H4 (cell line): ENCODE measurements around the gene OGDH. TPM values are rescaled to one million over a fixed set of nuclear protein-coding genes. Genes with fewer than 3 reads are reported as not detected.
"Not testable (repeated sequence)": the region's sequence is repeated elsewhere in the genome, so short reads cannot be mapped to it uniquely, and the experiment has no call there.

Experiments used
- DNase-seq: peaks from one replicate; pipeline ENCODE4 v3.0.0-alpha.2; 2015; ENCODE audit warnings: low spot score
- total RNA-seq: library from RNA; depleted of rRNA; stranded (reverse); fragments of >200 nt; shearing (Covaris generic); gene quantifications from 2 replicates; pipeline ENCODE4 v1.2.3, GENCODE V29; 2014

OGDH gene
- total RNA-seq, 1 experiment from 2014 or later: 93.7 TPM

DNA sequence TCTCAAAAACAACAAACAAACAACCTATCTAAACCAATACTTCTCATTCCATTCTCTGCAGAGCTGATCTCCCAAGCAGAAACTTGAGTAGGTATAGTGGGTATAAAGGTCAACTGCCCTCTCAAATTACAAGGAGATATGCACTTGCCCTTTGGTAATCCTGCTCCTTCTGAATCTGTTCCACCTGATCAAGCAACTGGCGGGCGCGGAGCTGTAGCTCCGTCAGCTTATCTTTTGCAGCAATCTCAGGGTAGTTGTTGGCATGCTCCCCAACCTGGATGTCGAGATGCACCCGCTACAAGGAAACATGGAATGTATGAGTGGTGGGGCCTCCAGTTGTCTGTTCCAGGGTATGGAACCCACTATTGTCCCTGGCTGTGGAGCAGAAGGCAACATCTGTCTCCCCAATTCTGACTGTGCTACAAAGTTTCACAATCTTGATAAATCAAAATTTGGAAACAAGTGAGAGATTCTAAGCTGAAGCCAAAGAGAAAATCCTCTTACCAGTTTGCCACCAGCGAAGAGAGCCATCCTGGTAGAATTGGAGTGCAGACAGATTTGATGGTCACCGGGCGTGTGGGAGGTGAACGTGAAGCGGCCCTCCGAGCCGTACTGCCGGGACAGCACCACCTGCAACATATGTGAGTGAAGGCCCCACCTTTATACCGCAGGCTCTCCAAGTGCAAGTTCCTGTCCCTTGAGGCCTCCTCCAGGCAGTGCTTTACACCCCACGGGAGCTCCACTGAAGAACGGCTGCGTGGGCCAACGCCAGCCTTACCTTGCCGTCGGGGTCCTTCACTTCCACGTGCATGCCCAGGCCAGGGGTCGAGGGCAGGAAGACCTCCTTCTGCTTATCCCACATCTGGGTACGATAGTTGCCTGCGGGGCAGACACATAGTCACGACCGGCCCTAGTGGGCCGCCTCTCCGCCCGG is 25.2 kb upstream of the OGDH start:
- no peak for DNase-seq

DNA sequence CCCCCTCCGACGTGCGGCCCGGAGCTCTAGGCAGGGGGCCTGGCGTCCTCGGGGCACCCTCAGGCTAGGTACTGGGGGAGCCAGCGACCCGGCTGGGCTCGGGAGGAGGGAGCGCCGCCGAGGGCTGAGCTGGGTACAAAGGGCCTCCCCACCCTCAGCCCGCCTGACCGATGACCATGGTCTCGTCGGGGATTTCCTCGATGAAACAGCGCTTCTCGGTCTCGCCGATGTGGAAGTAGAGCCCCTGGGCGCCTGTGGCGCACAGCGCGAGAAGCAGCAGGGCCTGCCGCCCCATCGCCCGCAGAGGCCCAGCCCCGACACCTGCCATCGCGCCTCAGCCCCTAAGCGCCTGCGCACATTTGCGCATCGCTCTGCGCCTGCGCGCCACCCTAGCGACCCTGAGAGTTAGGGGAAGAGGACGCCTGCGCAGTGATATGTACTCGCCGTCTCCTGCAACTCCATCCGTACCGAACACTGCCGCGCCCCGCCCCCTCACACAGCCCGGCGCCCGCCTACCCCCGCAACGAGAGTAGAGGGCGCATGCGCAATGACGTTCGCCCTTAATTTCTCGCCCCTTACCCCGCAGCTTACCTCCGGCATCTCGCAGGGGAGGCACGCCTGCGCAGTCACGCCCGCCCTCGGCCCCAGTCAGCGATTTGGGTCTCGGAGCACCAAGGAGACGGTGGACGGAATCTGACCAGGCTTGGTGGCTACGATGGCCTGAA is 24.4 kb upstream of the OGDH start, which contains the start of gene TMED4:
Gene TMED4, minus strand, starts transcription at position 353 of the 725 bp plus-strand sequence. Its CDS starts 25 bp downstream, at position 328.
- DNase-seq: peak; percentile 100

DNA sequence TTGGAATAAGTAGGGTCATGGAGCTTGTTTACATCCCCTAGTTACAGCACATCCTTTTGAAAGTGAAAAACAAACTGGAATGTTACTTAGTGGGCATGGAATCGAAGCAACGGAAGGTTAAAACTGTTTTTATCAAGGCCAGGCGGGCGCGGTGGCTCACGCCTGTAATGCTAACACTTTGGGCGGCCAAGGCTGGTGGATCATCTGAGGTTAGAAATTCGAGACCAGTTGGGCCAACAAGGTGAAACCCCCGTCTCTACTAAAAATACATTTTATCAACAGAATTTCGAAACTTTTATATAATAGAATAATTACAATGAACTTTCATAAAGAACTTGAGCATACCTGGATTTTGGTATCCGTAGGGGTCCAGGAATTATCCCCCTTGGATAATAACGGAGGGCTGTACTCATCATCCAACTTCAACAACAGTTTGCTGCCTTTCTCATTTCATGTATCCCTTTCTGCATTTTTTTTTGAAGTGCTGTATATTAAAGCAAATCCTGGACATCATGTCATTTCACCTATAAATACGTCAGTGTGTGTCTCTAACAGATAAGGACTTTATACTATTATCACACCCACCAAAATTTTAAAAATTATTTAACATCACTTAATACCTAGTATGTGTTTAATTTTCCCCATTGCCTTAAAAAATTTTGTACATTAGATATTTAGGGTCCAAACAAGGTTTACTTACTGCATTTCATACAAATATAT is 23.1 kb upstream of the OGDH start:
- no peak for DNase-seq

DNA sequence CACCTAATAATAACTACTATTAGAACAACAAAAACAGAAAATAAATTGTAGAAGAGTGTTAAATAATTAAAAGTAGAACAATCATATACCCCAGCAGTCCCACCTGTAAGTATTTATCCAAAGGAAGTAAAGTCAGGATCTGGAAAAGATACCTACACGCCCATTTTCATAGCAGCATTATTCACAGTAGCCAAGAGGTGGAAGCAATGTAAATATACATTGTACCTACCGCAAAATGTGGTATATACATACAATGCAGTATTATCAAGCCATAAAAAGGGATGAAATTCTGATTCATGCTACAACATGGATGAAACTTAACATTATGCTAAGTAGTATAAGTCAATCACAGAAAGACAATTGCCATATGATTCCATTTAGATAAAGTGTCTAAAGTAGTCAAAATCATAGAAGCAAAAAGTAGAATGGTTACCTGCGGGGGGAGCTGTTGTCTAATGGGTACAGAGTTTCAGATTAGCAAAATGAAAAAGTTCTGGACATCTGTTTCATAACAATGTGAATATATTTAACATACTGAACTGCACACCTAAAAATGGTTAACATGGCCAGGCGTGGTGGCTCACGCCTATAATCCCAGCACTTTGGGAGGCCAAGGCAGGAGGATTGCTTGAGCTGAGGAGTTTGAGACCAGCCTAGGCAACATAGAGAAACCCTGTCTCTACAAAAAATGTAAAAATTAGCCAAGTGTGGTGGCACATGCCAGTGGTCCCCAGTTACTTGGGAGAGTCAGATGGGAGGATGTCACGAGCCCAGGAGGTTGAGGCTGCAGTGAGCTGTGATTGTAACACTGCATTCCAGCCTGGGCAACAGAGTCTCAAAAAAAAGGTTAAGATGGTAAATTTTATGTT is 18.4 kb upstream of the OGDH start:
- DNase-seq: peak; percentile 69

DNA sequence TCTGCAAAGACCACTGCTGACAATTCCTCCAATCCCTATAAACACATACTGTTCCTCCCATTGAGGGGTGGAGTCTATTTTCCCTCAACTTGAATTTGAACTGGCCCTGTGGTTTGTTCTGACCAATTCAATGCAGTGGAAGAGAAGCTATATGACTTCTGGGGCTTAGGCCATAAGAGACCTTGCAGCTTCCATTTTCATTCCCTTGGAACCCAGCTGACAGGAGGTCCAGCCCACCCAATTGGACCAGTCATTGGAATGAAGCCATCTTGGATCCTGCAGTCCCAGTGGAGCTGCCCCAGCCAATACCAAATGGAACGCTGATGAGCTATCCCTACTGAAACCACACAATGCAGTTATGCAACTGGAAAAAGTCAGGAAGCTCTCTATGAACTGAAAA is 15.5 kb upstream of the OGDH start:
- DNase-seq: no peak

DNA sequence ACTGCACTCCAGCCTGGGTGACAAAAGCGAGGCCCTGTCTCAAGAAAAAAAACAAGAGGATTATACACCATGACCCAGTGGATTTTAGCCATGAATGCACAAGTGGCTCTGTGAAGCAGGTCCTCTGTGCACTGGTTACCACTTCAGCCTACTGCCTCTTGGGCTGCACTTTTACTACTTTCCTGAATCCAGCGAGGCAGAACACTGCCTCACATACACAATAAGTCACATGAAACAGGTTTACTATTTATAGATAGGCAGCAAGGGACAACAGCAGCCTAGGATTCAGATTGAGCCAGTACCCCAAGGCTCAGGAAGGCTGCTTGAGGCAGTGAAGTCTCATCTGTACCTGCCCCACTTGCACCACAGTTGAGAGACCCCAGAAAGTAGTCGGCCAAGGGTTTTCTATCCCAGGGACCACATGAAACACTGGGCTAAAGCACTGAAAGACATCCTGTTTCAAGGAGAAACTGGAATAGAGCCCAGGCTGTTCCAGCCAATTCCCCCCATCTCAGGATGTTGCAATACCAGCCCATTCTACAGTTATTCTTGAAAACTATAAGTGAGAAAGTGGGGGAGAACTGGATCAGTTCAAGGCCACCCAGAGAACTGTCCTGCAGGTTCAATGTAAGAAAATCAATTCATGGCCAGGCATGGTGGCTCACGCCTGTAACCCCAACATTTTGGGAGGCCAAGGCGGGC is 10.3 kb upstream of the OGDH start:
- DNase-seq: no peak

DNA sequence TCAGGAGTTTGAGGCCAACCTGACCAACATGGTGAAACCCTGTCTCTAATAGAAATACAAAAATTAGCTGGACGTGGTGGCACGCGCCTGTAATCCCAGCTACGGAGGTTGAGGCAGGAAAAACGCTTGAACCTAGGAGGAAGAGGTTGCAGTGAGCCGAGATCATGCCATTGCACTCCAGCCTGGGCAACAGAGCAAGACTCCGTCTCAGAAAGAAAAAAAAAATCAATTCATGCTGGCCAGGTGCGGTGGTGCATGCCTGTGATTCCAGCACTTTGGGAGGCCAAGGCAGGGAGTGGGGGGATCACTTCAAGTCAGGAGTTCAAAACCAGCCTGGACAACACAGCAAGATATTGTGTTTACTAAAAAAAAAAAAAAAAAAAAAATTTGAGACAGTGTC is 9.2 kb upstream of the OGDH start:
- not testable (repeated sequence) for DNase-seq

DNA sequence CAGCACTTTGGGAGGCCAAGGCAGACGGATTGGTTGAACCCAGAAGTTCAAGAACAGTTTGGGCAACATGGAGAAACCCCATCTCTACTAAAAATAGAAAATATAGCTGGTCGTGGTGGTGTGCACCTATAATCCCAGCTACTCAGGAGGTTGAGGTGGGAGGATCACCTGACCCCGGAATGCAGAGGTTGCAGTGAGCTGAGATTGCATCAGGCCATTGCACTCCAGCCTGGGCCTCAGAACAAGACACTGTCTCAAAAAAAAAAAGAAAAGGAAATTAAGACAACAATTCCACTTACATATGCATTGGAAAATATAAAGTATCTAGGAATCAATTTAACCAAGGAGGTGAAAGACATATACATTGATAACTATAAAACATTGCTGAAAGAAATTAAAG is 7.2 kb upstream of the OGDH start:
- no peak for DNase-seq

DNA sequence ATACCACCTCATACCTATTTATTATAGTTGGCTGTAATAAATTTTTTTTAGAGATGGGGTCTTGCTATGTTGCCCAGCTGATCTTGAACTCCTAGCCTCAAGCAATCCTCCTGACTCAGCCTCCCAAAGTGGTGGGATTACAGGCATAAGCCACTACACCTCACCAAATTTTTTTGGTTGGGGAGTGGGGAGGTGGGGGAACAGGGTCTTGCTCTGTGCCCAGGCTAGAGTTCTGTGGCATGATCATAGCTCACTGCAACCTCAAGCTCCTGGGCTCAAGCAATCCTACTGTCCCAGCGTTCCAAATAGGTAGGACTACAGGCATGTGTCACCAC is 3.9 kb upstream of the OGDH start:
- no peak for DNase-seq

DNA sequence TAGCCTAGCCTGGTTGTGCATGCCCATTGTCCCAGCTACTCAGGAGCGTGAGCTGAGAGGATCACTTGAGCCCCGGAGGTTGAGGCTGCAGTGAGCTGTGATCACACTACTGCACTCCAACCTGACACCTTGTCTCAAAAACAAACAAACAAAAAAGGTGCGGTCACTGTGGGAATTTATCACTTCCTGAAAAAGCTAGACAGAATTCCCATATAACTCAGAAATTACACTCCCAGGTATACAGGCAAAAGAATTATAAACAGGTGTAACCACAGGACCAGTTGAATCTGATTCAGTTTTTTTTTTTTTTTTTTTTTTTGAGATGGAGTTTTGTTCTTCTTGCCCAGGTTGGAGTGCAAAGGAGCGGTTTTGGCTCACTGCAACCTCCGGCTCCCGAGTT is 3.2 kb upstream of the OGDH start:
- no peak for DNase-seq

DNA sequence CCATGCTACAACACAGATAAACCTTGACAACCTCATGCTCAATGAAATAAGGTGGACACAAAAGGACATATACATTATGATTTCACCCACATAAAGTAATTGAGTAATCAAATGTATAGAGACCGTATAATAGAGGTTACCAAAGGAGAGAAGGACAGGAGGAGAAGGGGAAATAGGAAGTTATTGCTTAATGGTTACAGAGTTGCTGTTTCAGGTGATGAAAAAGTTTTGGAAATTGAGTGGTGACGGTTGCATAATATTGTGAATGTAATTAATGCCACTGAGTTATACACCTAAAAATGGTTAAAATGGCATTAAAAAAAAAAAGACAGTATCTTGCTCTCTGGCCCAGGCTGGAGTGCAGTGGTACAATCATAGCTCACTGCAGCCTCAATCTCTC is 1.5 kb upstream of the OGDH start:
- DNase-seq: no peak

DNA sequence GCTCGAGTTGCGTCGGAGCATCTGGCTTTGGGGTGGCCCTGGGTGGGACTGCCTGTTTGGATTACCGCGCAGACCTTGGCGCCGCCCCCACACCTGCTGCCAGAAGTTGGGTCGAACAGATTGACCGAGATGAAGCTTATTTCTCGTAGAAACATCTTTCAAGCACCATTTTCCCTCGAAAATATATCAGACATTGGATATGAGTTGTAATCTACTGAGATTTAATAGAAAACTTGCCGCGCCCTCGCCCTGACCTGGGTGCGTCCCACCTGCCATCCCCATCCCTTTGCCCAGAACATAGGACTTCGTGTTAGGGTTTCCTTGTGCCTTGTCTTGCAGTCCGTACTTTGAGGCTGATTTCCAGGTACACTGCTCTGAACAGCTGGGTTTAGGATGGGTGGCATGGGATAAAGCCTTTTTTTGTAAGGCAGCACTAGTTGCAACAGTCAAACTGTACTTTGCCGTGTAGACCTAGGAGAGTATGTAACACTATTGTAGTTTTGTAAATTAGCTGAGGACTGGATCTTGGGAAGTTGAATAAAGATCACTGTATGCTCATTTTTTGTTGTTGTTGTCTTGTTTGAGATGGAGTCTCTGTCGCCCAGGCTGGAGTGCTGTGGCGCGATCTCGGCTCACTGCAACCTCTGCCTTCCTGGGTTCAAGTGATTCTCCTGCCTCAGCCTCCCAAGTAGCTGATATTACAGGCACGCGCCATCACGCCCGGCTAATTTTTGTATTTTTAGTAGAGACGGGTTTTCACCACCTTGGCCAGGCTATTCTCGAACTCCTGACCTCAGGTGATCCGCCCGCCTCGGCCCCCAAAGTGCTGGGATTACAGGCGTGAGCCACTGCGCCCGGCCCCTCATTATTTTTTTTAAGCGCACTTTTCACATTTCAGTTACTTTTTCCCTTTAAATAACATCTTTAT is 978 bp downstream of the OGDH start:
- no peak for DNase-seq

DNA sequence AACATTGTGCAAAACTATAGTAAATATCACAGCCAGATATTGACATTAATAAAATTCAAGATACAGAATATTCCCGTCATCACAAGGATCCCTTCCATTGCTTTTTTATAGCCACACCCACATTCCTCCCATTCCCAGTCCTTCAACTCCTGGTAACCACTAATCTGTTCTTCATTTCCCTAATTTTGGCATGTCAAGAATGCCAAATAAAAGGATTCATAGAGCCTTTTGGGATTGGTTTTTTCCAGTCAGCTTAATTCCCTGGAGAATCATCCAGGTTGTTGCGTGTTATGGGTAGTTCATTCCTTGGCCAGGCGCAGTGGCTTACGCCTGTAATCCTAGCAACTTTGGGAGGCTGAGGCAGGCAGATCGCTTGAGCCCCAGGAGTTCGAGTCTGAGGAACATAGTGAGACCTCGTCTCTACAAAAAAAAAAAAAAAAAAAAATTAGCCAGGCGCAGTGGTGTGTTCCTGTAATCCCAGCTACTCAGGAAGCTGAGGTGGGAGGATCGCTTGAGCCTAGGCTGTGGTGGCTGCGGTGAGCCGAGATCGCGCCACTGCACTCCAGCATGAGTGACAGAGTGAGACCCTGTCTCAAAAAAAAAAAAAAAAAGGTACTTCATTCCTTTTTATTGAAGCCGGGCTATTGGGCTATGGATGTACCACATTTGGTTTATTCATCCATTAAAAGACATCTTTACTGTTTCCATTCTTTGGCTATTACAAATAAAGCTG is 2.7 kb downstream of the OGDH start:
- DNase-seq: no peak

DNA sequence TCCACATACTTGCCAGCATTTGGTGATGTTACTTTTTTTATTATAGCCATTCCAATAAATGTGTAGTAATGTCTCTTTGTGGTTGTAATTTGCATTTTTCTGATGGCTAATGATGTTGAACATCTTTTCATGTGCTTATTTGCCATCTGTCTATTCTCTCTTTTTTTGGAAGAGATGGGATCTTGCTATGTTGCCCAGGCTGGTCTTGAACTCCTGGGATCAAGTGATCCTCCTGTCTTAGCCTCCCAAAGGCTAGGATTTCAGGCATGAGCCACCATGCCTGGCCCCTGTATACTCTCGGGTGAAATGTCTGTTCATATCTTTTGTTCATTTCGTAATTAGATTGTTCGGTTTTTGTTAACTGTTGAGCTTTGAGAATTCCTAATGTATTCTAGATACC is 3.4 kb downstream of the OGDH start:
- DNase-seq: no peak

DNA sequence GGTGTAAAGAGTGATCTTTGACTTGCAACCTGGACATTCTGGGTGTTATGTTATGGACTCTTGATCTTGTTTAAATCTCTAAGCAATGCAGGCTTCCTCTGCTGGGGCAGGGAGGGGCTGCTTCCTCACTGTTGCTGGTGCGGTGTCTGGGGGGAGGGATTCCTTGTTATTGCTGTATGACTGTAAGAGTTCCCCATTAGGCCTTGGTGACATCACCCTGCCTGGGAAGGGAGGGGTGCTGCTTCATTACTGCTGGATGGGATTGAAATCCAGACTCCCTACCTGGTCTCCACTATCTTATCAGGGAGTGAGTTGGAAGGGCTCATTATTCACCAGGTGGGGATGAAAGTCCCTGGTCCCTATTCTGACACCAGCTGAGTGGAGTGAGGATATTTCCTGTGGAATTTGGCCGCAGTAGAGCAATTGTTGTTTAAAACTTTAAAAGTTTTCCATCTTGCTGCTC is 8.8 kb downstream of the OGDH start:
- DNase-seq: no peak

DNA sequence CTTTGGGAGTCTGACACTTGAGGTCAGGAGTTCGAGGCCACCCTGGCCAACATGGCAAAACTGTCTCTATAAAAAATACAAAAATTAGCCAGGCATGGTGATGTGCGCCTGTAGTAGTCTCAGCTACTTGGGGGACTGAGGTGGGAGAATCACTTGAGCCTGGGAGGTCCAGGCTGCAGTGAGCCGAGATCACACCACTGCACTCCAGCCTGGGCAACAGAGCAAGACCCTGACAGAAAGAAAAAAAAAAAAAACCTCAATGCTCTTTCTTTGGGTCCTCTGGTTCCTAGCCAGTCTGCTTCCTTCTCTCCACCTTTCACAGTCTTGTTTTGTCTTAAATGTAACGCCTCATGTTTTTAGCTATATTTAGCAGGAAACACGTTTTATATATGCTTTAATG is 9.4 kb downstream of the OGDH start:
- DNase-seq: no peak

DNA sequence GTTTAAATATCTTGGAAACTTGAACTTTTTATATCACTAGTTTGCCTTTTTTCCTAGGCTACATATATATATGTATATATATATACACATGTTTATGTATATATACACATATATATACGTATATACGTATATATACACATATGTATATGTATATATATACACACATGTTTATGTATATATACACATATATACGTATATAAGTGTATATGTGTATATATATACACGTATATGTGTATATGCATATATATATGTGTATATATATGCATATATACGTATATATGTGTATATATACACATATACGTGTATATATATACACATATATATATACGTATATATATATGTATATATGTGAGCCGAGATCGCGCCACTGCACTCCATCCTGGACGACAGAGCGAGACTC is 10.1 kb downstream of the OGDH start:
- DNase-seq: no peak

DNA sequence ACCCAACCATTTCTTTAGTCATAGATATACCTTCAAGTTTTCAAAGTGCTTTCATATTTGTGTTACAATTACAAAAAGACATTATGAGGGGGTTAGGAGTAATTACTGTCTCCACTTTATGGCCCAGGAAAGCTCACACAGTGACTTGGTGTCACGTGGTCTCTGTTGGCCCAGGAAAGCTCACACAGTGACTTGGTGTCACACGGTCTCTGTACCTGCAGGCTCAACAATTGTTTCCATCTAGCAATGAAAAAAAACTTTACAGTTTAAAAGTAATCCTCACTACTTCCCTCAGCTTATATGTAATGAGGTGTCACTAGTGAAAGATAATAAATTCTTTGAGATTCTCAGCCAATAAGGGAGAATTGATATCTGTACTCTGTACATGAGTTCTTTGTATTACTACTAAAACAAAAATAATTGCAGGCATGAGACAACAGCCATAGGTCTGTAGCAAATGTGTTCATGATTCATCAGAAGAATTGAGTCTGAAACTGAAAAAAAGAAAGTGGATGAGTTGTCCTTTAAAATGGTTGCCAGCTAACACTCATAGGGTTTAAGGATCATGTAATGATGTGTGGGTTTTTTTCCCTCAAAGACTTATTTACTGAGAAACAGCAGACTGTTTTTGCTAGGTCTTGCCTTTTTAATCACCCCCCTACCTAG is 10.9 kb downstream of the OGDH start:
- DNase-seq: no peak
